A673 (cell line): Measurements from ENCODE around the gene UXS1. TPM values are rescaled to one million over a fixed set of nuclear protein-coding genes. Genes with fewer than 3 reads are reported as not detected.

ENCODE experiments used
- BruUV-seq: library from RNA; stranded (reverse); fragments of 400-500 nt; replicated peaks from 2 replicates; lab custom pipeline; 2021; lab: Mats Ljungman, UMichigan
- CTCF ChIA-PET: fragments of 300-600 bp; sonication (Branson Sonifier 250); formaldehyde crosslinking; loops from one replicate; lab custom pipeline; 2022; ENCODE audit warnings: antibody characterized with exemption; lab: Charles Lee
- POLR2A ChIA-PET: fragments of 300-600 bp; sonication (Branson Sonifier 250); formaldehyde crosslinking; loops from one replicate; lab custom pipeline; 2022; ENCODE audit warnings: antibody characterized with exemption; ENCODE audit not compliant: low non-redundant PET; lab: Charles Lee
- DNase-seq: peaks from one replicate; pipeline ENCODE4 v3.0.0-alpha.2; 2015; ENCODE audit warnings: low spot score
- H3K27ac ChIP-seq: fragments of 200-600 bp; sonication (generic); 2 replicates; pipeline ENCODE4 v1.5.1; 2016; ENCODE audit warnings: mixed run types, low read depth, mild to moderate bottlenecking, mixed read lengths, antibody characterized with exemption, low read length; ENCODE audit not compliant: poor library complexity, severe bottlenecking
- H3K27me3 ChIP-seq: fragments of 200-600 bp; sonication (generic); replicated peaks from 2 replicates; pipeline ENCODE4 v1.6.1; 2017; ENCODE audit warnings: mixed run types, low read depth, mild to moderate bottlenecking, mixed read lengths, antibody characterized with exemption, low read length; ENCODE audit not compliant: insufficient read depth, poor library complexity
- H3K36me3 ChIP-seq: fragments of 200-600 bp; sonication (generic); 2 replicates; pipeline ENCODE4 v1.6.1; 2016; ENCODE audit warnings: mixed run types, mild to moderate bottlenecking, mixed read lengths, antibody characterized with exemption, low read length; ENCODE audit not compliant: insufficient read depth, poor library complexity, severe bottlenecking
- H3K4me1 ChIP-seq: fragments of 200-600 bp; sonication (generic); 2 replicates; pipeline ENCODE4 v1.6.1; 2017; ENCODE audit warnings: mixed run types, mild to moderate bottlenecking, mixed read lengths, antibody characterized with exemption, low read length; ENCODE audit not compliant: insufficient read depth, poor library complexity, severe bottlenecking
- H3K4me3 ChIP-seq: fragments of 200-600 bp; sonication (generic); 2 replicates; pipeline ENCODE4 v1.5.1; 2016; ENCODE audit warnings: low read depth, mixed run types, mild to moderate bottlenecking, mixed read lengths, low read length; ENCODE audit not compliant: poor library complexity, severe bottlenecking
- H3K9me3 ChIP-seq: fragments of 200-600 bp; sonication (generic); 2 replicates; pipeline ENCODE4 v1.6.1; 2016; ENCODE audit warnings: mixed run types, low read depth, mild to moderate bottlenecking, mixed read lengths, antibody characterized with exemption, low read length; ENCODE audit not compliant: poor library complexity, severe bottlenecking
- CTCF ChIP-seq: fragments of 300-800, 200-600 bp; sonication (generic); conservative IDR thresholded peaks from 2 replicates; pipeline ENCODE4 v1.5.1; 2017; ENCODE audit warnings: low read depth, mild to moderate bottlenecking, antibody characterized with exemption, low read length, moderate library complexity, mixed read lengths
- EZH2 ChIP-seq: fragments of 200-600 bp; sonication (generic); IDR thresholded peaks from 2 replicates; pipeline ENCODE4 v1.6.1; 2017; ENCODE audit warnings: borderline replicate concordance, low read depth, mild to moderate bottlenecking, mixed read lengths, antibody characterized with exemption, low read length; ENCODE audit not compliant: poor library complexity, severe bottlenecking
- intact Hi-C: fragments of 100-400 bp; cut with micrococcal nuclease; formaldehyde crosslinking; loops from one replicate; pipeline ENCODE4 v1.10.0; 2022; ENCODE audit not compliant: unreplicated experiment
- total RNA-seq: library from RNA; stranded (reverse); gene quantifications from 2 replicates; pipeline ENCODE4 v1.2.3, GENCODE V29; 2021

Gene UXS1
- total RNA-seq, 1 experiment from 2014 or later, result 48.6 TPM

- DNase-seq, result no peak
- CTCF ChIA-PET, result no interaction called here
- H3K36me3 ChIP-seq, result no peaks in the 10 kb centered on the region
- TF ChIP-seq CTCF (no peak), EZH2 (no peak)
- H3K9me3 ChIP-seq, result no peaks in the 10 kb centered on the region
- H3K4me3 ChIP-seq, result no peak overlapping the region
- intact Hi-C loops, result no loop called here
- no peaks in the 10 kb centered on the region for H3K4me1 ChIP-seq
- no peaks in the 10 kb centered on the region for H3K27me3 ChIP-seq
- no TSS peak for BruUV-seq
- H3K27ac ChIP-seq, result no peak overlapping the region
- POLR2A ChIA-PET, result no interaction called here
These were observed 71.9 kb downstream of the UXS1 start for GRCh38 chr2:106122157-106122556.

DNA sequence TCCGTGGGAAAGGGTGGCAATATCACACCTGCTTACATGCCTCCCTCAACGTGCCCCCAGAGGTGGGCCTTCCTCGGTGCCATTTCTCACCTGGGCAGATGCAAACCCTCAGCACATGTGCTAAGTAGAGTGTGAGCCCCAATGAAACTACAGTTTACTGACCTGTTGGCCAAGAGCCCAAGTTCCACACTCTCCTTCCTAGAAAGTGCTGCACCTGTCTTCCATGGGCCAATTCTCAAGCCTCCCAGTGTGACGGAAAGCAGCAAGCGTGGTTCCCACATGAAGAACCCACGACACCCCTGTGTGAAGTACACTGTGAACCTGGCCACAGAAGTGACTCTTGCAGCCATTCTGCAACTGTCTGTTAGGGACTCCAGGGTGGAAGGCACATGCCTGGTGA lies 73.7 kb downstream of the UXS1 start:
- POLR2A ChIA-PET, result no interaction called here
- intact Hi-C loops, result no loop called here
- H3K27ac ChIP-seq, result no peak overlapping the region
- H3K27me3 ChIP-seq, result no peaks in the 10 kb centered on the region
- BruUV-seq, result no TSS peak
- H3K9me3 ChIP-seq, result no peaks in the 10 kb centered on the region
- no peaks in the 10 kb centered on the region for H3K36me3 ChIP-seq
- TF ChIP-seq EZH2, result no peak
- no peak for TF ChIP-seq CTCF
- no peak for DNase-seq
- H3K4me1 ChIP-seq, result no peaks in the 10 kb centered on the region
- CTCF ChIA-PET, result no interaction called here
- no peak overlapping the region for H3K4me3 ChIP-seq

DNA sequence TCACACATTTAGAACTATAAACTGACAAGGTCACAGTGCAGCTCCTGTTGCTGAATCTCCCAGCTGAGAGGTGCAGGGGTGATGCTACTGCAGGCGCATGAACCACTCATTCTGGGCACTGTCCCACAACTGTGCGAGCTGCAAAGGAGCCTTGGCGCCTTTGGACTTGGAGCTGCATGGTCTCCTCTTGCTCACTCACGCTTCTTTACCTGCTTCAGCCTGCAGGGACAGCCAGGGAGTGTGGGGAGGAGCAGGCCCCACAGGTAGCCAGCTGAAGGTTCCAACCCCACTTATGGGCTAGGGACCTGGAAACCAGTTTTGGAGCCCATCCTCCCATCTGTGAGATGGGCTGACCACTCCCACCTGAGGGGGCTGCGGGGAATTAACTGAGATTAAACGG lies 75.0 kb downstream of the UXS1 start:
- intact Hi-C loops, result no loop called here
- POLR2A ChIA-PET, result no interaction called here

More for the DNA sequence above, 75.0 kb downstream of the UXS1 start:
- no peaks in the 10 kb centered on the region for H3K9me3 ChIP-seq
- no peak overlapping the region for H3K4me3 ChIP-seq
- BruUV-seq, result no TSS peak
- CTCF ChIA-PET, result no interaction called here
- no peaks in the 10 kb centered on the region for H3K36me3 ChIP-seq
- TF ChIP-seq EZH2 (no peak), CTCF (no peak)
- no peaks in the 10 kb centered on the region for H3K27me3 ChIP-seq
- no peak overlapping the region for H3K27ac ChIP-seq
- no peaks in the 10 kb centered on the region for H3K4me1 ChIP-seq
- no peak for DNase-seq
